Activated CD4-positive, CD25-positive, alpha-beta regulatory T cell treated with anti-CD3 and anti-CD28 coated beads, Interleukin-2, amount 50 U/mL, for 72 hours (primary cell): ENCODE results near the gene TMED7.

Experiments used
- DNase-seq: peaks from one replicate; pipeline ENCODE4 v3.0.0; 2021

The TMED7 gene

GRCh38 chr5:115626445-115626823, 598 bp upstream of the TMED7 start:
- no peak for DNase-seq

GRCh38 chr5:115624994-115625393, 842 bp downstream of the TMED7 start:
- no peak for DNase-seq

- DNase-seq = no peak
Measured at GRCh38 chr5:115623658-115624057, 2.2 kb downstream of the TMED7 start.

GRCh38 chr5:115621365-115621900, 4.4 kb downstream of the TMED7 start:
- no peak for DNase-seq

- no peak for DNase-seq
Measured at GRCh38 chr5:115616892-115617291, 8.9 kb downstream of the TMED7 start.

- DNase-seq = no peak
Measured at GRCh38 chr5:115616472-115616871, 9.4 kb downstream of the TMED7 start.

- DNase-seq = no peak
Measured at GRCh38 chr5:115611873-115612272, 14.0 kb downstream of the TMED7 start.

GRCh38 chr5:115607935-115608334, 17.9 kb downstream of the TMED7 start:
- no peak for DNase-seq

GRCh38 chr5:115605436-115605835, 20.4 kb downstream of the TMED7 start:
- no peak for DNase-seq

GRCh38 chr5:115602591-115603125, 23.2 kb downstream of the TMED7 start:
- DNase-seq = no peak

GRCh38 chr5:115601701-115602590, 23.9 kb downstream of the TMED7 start, which contains the start of gene TICAM2:
Gene TICAM2 (minus strand): TSS chr5:115602479. CDS start chr5:115581256, 21,223 bp downstream.
- peak; percentile 74 for DNase-seq

- no peak for DNase-seq
Measured at GRCh38 chr5:115600766-115601165, 25.1 kb downstream of the TMED7 start.

GRCh38 chr5:115599924-115600323, 25.9 kb downstream of the TMED7 start:
- DNase-seq = no peak

GRCh38 chr5:115599502-115599901, 26.3 kb downstream of the TMED7 start:
- DNase-seq = no peak

GRCh38 chr5:115594128-115595047, 31.4 kb downstream of the TMED7 start:
- DNase-seq = no peak

- DNase-seq = no peak
Measured at GRCh38 chr5:115589043-115589442, 36.8 kb downstream of the TMED7 start.

GRCh38 chr5:115588640-115589039, 37.2 kb downstream of the TMED7 start:
- DNase-seq = no peak

GRCh38 chr5:115586525-115587146, 39.2 kb downstream of the TMED7 start:
- DNase-seq = no peak

- DNase-seq = no peak
Measured at GRCh38 chr5:115585265-115585664, 40.6 kb downstream of the TMED7 start.

GRCh38 chr5:115584501-115584900, 41.3 kb downstream of the TMED7 start:
- DNase-seq = no peak

GRCh38 chr5:115583474-115583873, 42.4 kb downstream of the TMED7 start:
- DNase-seq = no peak

GRCh38 chr5:115580941-115581340, 44.9 kb downstream of the TMED7 start:
- no peak for DNase-seq

GRCh38 chr5:115579747-115580173, 46.1 kb downstream of the TMED7 start:
- DNase-seq = no peak
